Stimulated activated CD4-positive, alpha-beta T cell treated with anti-CD3 and anti-CD28 coated beads, Interleukin-1b, Interleukin-23, amount 100 ng/mL, for 4 hours (primary cell): Measurements from ENCODE around the gene NAPB.

Experiments
- DNase-seq, 2 donors: peaks; one replicate each; pipeline ENCODE4 v3.0.0-alpha.2; 2020; ENCODE audit warnings: low read depth in 2 of 2

NAPB gene

GRCh38 chr20:23347791-23348190 lies 73.5 kb downstream of the NAPB start:
- no peak for DNase-seq

GRCh38 chr20:23346002-23346401 lies 75.3 kb downstream of the NAPB start:
- no peak for DNase-seq

GRCh38 chr20:23344336-23344735 lies 77.0 kb downstream of the NAPB start:
- DNase-seq, result no peak

GRCh38 chr20:23343590-23343989 lies 77.7 kb downstream of the NAPB start:
- DNase-seq, result no peak

GRCh38 chr20:23341073-23341472 lies 80.2 kb downstream of the NAPB start:
- DNase-seq, result no peak

- DNase-seq, result no peak
These were observed 80.8 kb downstream of the NAPB start for GRCh38 chr20:23340524-23340923.

- no peak for DNase-seq
These were observed 81.3 kb downstream of the NAPB start for GRCh38 chr20:23339986-23340385.

- DNase-seq, result no peak
These were observed 84.0 kb downstream of the NAPB start for GRCh38 chr20:23337312-23337711.

- DNase-seq, result no peak
These were observed 84.8 kb downstream of the NAPB start for GRCh38 chr20:23336476-23336875.

- no peak for DNase-seq
These were observed 85.8 kb downstream of the NAPB start for GRCh38 chr20:23335521-23335920.

GRCh38 chr20:23334111-23334510 lies 87.2 kb downstream of the NAPB start:
- DNase-seq, result no peak

GRCh38 chr20:23332467-23332866 lies 88.8 kb downstream of the NAPB start:
- DNase-seq, result no peak

- no peak for DNase-seq
These were observed 89.6 kb downstream of the NAPB start for GRCh38 chr20:23331450-23332350.

- no peak for DNase-seq
These were observed 93.5 kb downstream of the NAPB start for GRCh38 chr20:23327617-23328333.

- DNase-seq, result no peak
These were observed 94.5 kb downstream of the NAPB start for GRCh38 chr20:23326774-23327173.

- DNase-seq, result no peak
These were observed 96.2 kb downstream of the NAPB start for GRCh38 chr20:23325107-23325506.
